Head of caudate nucleus (tissue), 42 donors: ENCODE results near the gene TMEM222.
"Not testable (repeated sequence)": the region's sequence is repeated elsewhere in the genome, so short reads cannot be mapped to it uniquely, and the experiment has no call there.

Experiments
- DNase-seq, 42 donors: peaks; one replicate each; pipeline versions ENCODE4 v3.0.0 to v3.0.0-alpha.2; 2020 to 2021; ENCODE audit warnings: mixed read lengths in 7 of 42
- intact Hi-C: fragments of 100-400 bp; cut with DNase I; formaldehyde crosslinking; loops from one replicate; pipeline ENCODE4 v1.15.0; 2022

The TMEM222 gene, protein sequence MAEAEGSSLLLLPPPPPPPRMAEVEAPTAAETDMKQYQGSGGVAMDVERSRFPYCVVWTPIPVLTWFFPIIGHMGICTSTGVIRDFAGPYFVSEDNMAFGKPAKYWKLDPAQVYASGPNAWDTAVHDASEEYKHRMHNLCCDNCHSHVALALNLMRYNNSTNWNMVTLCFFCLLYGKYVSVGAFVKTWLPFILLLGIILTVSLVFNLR

DNA sequence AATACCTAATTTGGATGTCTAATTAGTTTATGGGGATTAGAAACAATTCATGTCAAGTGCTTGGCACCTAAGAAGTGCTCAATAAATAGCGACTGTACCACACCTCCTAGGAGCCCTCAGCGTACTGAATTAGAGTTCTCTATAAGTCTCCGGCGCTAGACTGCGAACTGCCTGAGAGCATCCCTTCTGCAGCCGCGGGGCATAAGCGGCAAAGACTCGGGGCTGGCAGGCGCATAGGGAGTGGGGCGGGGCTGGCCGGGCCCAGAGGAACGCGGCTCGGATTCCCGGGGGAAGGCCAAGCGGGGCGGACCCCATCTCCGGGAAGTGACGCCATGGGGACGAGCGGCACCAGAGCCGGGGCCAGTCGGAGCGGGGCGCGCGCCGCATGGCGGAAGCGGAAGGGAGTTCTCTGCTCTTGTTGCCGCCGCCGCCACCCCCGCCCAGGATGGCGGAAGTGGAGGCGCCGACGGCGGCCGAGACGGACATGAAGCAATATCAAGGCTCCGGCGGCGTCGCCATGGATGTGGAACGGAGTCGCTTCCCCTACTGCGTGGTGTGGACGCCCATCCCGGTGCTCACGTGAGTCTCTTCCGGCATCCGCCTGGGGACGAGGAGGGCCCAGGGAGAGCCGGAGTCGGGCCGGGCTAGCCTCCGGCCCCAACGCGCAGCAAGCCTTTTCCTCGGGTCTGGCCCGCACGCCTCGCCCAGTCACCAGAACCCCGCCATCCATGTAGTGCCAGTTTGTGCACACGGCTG is at the start of gene TMEM222:
TSS of gene TMEM222 (plus strand) at position 351 of the 756 bp plus-strand sequence. CDS start at position 386, 35 bp downstream.
- DNase-seq: peak; percentile 94 to 100 (median 99)
- intact Hi-C loops: loop anchor here (10.0 kb wide), 1 partner anchor 283 kb away; the partner anchor contains the start of gene AHDC1

GRCh38 chr1:27274204-27274603 is 47.8 kb upstream of the TMEM222 start:
- intact Hi-C loops: no loop called here
- DNase-seq: no peak

GRCh38 chr1:27275696-27276095 is 46.3 kb upstream of the TMEM222 start:
- DNase-seq: no peak
- intact Hi-C loops: no loop called here

DNA sequence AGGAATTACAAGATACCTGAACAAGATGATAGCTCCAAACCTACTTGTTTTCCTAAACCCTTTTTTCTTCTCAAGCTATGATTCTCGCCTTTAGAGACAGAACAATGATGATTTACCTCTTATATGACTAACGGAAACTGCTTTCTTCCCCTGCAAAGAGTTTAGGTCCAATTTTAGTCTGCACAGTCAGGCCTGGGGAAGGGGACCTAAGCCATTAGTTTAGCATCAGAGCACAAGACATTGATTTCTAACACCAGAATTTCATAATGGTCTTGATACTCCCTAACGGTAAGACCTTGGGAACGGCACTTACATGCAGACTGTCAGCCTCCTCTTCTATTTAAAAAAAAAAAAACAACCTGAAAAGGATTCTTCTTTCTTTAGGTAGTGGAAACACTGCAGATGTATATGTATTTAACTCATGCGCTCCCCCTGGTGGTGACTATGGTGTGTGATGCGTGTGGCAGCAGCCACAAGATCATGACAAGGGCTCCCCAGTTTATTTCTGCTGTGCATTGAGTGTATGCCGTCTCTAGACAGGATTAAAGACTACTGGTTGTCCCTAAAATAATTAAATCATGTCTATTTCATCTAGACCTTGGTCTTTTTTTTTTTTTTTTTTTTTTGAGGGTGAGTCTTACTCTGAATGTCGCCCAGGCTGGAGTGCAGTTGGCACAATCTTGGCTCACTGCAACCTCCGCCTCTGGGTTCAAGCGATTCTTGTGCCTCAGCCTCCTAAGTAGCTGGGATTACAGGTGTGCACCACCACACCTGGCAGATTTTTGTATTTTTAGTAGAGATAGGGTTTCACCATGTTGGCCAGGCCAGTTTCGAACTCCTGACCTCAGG is 37.3 kb upstream of the TMEM222 start:
- intact Hi-C loops: loop anchor here (2.0 to 10.0 kb wide), 2 partner anchors 182 to 240 kb away; no protein-coding TSS in a partner anchor
- peak; percentile 66 to 96 (median 87) for DNase-seq

- no peak for DNase-seq
- intact Hi-C loops: loop anchor here (2.0 to 10.0 kb wide), 2 partner anchors 182 to 240 kb away; no protein-coding TSS in a partner anchor
These were observed 36.7 kb upstream of the TMEM222 start for GRCh38 chr1:27285274-27285660.

DNA sequence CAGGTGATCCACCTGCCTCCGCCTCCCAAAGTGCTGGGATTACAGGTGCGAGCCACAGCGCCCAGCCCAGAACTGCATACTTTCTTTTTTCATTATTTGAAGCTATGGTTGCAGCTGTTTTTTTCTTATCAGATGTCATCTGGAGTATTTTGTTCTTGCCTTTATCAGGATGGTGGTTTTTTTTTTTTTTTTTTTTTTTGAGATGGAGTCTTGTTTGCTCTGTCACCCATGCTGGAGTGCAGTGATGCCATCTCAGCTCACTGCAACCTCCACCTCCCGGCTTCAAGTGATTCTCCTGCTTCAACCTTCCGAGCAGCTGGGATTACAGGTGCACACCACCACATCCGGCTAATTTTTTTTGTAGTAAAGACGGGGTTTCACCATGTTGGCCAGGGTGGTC is 36.1 kb upstream of the TMEM222 start:
- intact Hi-C loops: loop anchor here (2.0 to 10.0 kb wide), 2 partner anchors 183 to 241 kb away; no protein-coding TSS in a partner anchor
- not testable (repeated sequence) for DNase-seq

DNA sequence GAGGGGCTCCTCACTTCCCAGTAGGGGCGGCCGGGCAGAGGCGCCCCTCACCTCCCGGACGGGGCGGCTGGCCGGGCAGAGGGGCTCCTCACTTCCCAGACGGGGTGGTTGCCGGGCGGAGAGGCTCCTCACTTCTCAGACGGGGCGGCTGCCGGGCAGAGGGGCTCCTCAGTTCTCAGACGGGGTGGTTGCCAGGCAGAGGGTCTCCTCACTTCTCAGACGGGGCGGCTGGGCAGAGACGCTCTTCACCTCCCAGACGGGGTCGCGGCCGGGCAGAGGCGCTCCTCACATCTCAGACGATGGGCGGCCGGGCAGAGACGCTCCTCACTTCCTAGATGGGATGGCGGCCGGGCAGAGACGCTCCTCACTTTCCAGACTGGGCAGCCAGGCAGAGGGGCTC is 32.8 kb upstream of the TMEM222 start:
- peak in 1 of 42 donors; percentile 12 for DNase-seq
- intact Hi-C loops: loop anchor here (10.0 kb wide), 1 partner anchor 244 kb away; no protein-coding TSS in a partner anchor

- no peak for DNase-seq
- intact Hi-C loops: loop anchor here (10.0 kb wide), 1 partner anchor 374 kb away; no protein-coding TSS in a partner anchor
These were observed 31.4 kb upstream of the TMEM222 start for GRCh38 chr1:27290581-27290980.

GRCh38 chr1:27292106-27292505 is 29.9 kb upstream of the TMEM222 start:
- peak in 1 of 42 donors; percentile 18 for DNase-seq
- intact Hi-C loops: loop anchor here (10.0 kb wide), 1 partner anchor 373 kb away; no protein-coding TSS in a partner anchor

DNA sequence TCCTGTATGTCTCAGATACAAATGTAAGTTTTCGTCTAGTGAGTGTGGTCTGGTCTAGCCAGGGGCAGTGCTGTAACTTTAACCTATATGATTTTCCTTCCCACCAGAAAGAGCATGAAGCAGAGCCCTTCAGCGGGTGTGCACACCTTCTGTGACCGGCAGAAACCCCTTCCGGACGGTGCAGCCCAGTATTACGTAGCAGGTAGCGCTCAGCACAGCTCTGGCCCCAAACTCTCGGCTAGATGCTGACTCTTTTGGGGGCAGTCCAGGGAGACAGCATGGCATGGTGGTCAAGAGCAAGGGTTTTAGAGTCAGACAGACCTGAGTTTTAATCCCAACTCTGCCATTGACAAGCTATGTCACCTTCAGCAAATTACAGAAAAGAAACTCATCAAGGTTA is 28.0 kb upstream of the TMEM222 start:
- DNase-seq: peak in 1 of 42 donors; percentile 7
- intact Hi-C loops: loop anchor here (10.0 kb wide), 1 partner anchor 371 kb away; no protein-coding TSS in a partner anchor

- DNase-seq: peak; percentile 58 to 90 (median 80)
These were observed 25.1 kb upstream of the TMEM222 start for GRCh38 chr1:27296773-27297291.

GRCh38 chr1:27297903-27298302 is 24.1 kb upstream of the TMEM222 start:
- intact Hi-C loops: loop anchor here (10.0 kb wide), 1 partner anchor 367 kb away; no protein-coding TSS in a partner anchor
- no peak for DNase-seq

More at GRCh38 chr1:27296773-27297291, 25.1 kb upstream of the TMEM222 start:
- intact Hi-C loops: loop anchor here (10.0 kb wide), 1 partner anchor 368 kb away; no protein-coding TSS in a partner anchor

DNA sequence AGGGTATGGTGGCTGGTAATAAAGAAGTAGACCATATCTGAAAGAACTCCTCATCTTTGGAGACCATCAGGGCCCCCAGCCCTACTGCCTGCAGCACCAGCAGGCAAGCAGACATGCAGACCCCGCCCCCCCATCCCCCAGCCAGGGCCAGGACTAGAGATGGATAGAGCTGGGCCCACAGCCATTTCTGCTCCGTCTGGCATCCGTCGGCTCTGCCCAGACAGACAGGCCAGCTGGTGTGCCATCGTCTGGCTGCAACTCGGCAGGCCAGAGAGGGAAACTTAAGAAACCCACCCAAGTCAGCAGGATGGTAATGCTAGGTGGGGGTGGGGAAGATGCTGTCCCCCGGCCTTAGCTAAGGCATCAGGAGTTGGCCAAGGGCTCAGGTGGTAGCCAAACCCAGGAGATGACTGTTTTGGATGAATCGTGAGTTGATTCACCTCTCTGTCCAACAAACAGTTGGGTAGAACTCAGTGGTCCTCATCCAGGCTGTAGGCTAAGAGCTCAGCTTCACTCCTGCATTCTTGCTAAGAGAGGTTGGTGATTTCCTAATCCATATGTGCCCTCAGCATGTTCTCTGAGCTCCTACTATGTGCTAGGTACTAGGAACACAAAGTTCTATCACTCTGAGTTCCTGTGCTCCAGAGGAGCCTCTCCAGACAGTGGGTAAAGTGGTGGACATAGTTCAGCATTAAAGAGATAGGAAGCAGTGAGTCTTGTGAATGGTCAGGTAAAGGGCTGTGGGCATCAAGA is 23.2 kb upstream of the TMEM222 start:
- peak in 1 of 42 donors; percentile 22 for DNase-seq
- intact Hi-C loops: loop anchor here (10.0 kb wide), 1 partner anchor 366 kb away; no protein-coding TSS in a partner anchor

- intact Hi-C loops: loop anchor here (2.0 to 10.0 kb wide), 3 partner anchors 97 to 365 kb away; no protein-coding TSS in a partner anchor
- peak in 30 of 42 donors; percentile 14 to 74 (median 35) for DNase-seq
These were observed 22.3 kb upstream of the TMEM222 start for GRCh38 chr1:27299385-27300271.

GRCh38 chr1:27300341-27301051 is 21.5 kb upstream of the TMEM222 start:
- intact Hi-C loops: loop anchor here (2.0 to 5.0 kb wide), 2 partner anchors 96 to 307 kb away; no protein-coding TSS in a partner anchor
- DNase-seq: peak; percentile 64 to 93 (median 87)

GRCh38 chr1:27301052-27301422 is 20.9 kb upstream of the TMEM222 start:
- intact Hi-C loops: loop anchor here (2.0 to 5.0 kb wide), 2 partner anchors 96 to 306 kb away; no protein-coding TSS in a partner anchor
- peak in 2 of 42 donors; percentile 13 to 18 for DNase-seq
